Mesendoderm (in vitro differentiated cells): ENCODE data around the gene SPTBN5.

ENCODE experiments used
- DNase-seq: peaks from one replicate; pipeline ENCODE4 v3.0.0; 2013
- H2AK5ac ChIP-seq: 2 replicates; pipeline ENCODE4 v1.6.1; 2013; ENCODE audit warnings: low read length, inconsistent platforms
- H2BK120ac ChIP-seq: 2 replicates; pipeline ENCODE4 v1.6.1; 2013; ENCODE audit warnings: low read depth, mild to moderate bottlenecking, low read length, moderate library complexity, mixed read lengths
- H2BK15ac ChIP-seq: replicated peaks from 2 replicates; pipeline ENCODE4 v1.6.1; 2013; ENCODE audit warnings: low read depth, mild to moderate bottlenecking, moderate library complexity
- H2BK5ac ChIP-seq: 2 replicates; pipeline ENCODE4 v1.6.1; 2013; ENCODE audit warnings: low read length, inconsistent platforms
- H3K18ac ChIP-seq: 2 replicates; pipeline ENCODE4 v1.6.1; 2013; ENCODE audit warnings: mild to moderate bottlenecking, low read length, mixed read lengths
- H3K23ac ChIP-seq: one replicate; pipeline ENCODE4 v1.6.1; 2013; ENCODE audit warnings: low read length
- H3K27ac ChIP-seq: 2 replicates; pipeline ENCODE4 v1.5.1; 2013; ENCODE audit warnings: low read depth, mild to moderate bottlenecking, inconsistent platforms, low read length, moderate library complexity
- H3K27me3 ChIP-seq: 2 replicates; pipeline ENCODE4 v1.6.1; 2013; ENCODE audit warnings: low read length, control low read depth, mild to moderate bottlenecking, inconsistent platforms; ENCODE audit not compliant: insufficient read depth, poor library complexity
- H3K36me3 ChIP-seq: 2 replicates; pipeline ENCODE4 v1.6.1; 2013; ENCODE audit warnings: low read length, inconsistent platforms; ENCODE audit not compliant: control insufficient read depth, insufficient read depth
- H3K4ac ChIP-seq: one replicate; pipeline ENCODE4 v1.6.1; 2013; ENCODE audit warnings: low read depth, mild to moderate bottlenecking, low read length, moderate library complexity
- H3K4me1 ChIP-seq: 2 replicates; pipeline ENCODE4 v1.6.1; 2013; ENCODE audit warnings: low read depth, low read length, inconsistent platforms; ENCODE audit not compliant: control insufficient read depth
- H3K4me2 ChIP-seq: 2 replicates; pipeline ENCODE4 v1.6.1; 2013; ENCODE audit warnings: low read length
- H3K4me3 ChIP-seq: 2 replicates; pipeline ENCODE4 v1.5.1; 2013; ENCODE audit warnings: mild to moderate bottlenecking, low read length
- H3K56ac ChIP-seq: one replicate; pipeline ENCODE4 v1.6.1; 2013; ENCODE audit warnings: low read length
- H3K79me1 ChIP-seq: 2 replicates; pipeline ENCODE4 v1.6.1; 2013; ENCODE audit warnings: low read length, inconsistent platforms
- H3K79me2 ChIP-seq: 2 replicates; pipeline ENCODE4 v1.6.1; 2013; ENCODE audit warnings: mild to moderate bottlenecking, low read length; ENCODE audit not compliant: control insufficient read depth, insufficient read depth
- H3K9ac ChIP-seq: 2 replicates; pipeline ENCODE4 v1.6.1; 2013; ENCODE audit warnings: low read length, inconsistent platforms
- H4K5ac ChIP-seq: one replicate; pipeline ENCODE4 v1.6.1; 2013; ENCODE audit warnings: low read length
- H4K8ac ChIP-seq: one replicate; pipeline ENCODE4 v1.6.1; 2013; ENCODE audit warnings: low read depth, mild to moderate bottlenecking, control low read depth, low read length, moderate library complexity
- WGBS: extraction: QIAGEN DNeasy Blood & Tissue Kit; methylation state at CpG from one replicate; pipeline ENCODE4 v1.1.7; 2013; ENCODE audit warnings: low lambda C conversion rate, missing lambda C conversion rate; ENCODE audit not compliant: insufficient coverage; ENCODE audit errors: extremely low coverage; 5-methylcytosine and 5-hydroxymethylcytosine counted together

Gene SPTBN5

DNA sequence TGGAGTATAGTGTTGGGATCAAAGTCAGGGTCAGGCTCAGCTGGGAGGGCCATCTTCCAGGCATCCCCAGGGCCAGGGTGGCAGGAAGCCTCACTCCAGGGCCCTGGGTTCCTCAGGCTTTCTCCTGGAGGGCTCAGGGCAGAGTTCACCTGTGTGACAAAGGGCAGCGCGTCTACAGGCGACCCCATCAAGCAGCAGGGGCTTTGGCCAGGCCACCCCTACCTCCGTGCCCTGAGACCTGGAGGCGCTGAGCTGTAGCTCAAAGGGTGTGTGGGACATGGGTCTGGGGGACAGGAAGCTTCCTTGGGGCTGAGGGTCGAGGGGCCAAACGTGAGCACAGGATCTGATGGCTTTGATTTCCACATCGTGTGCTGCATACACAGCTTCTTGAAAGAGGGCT, 12.8 kb downstream of the SPTBN5 start:
- H3K4me2 ChIP-seq, result no peak overlapping the region
- H3K4me3 ChIP-seq, result no peak overlapping the region
- H4K5ac ChIP-seq, result no peak overlapping the region
- WGBS, result no CpG with 5 or more reads among the region's 8 CpGs
- no peaks in the 10 kb centered on the region for H3K79me1 ChIP-seq
- H3K18ac ChIP-seq, result no peak overlapping the region
- H3K9ac ChIP-seq, result no peak overlapping the region
- H2AK5ac ChIP-seq, result no peak overlapping the region
- no peaks in the 10 kb centered on the region for H3K4me1 ChIP-seq
- no peak overlapping the region for H2BK120ac ChIP-seq
- no peak overlapping the region for H3K27ac ChIP-seq
- DNase-seq, result no peak
- H4K8ac ChIP-seq, result no peak overlapping the region
- no peaks in the 10 kb centered on the region for H3K36me3 ChIP-seq
- no peaks in the 10 kb centered on the region for H3K79me2 ChIP-seq
- peaks cover 6% of the 10 kb centered on the region for H3K27me3 ChIP-seq
- no peak overlapping the region for H3K56ac ChIP-seq
- H2BK15ac ChIP-seq, result no peak overlapping the region
- H3K4ac ChIP-seq, result no peak overlapping the region
- H3K23ac ChIP-seq, result no peak overlapping the region
- no peak overlapping the region for H2BK5ac ChIP-seq

DNA sequence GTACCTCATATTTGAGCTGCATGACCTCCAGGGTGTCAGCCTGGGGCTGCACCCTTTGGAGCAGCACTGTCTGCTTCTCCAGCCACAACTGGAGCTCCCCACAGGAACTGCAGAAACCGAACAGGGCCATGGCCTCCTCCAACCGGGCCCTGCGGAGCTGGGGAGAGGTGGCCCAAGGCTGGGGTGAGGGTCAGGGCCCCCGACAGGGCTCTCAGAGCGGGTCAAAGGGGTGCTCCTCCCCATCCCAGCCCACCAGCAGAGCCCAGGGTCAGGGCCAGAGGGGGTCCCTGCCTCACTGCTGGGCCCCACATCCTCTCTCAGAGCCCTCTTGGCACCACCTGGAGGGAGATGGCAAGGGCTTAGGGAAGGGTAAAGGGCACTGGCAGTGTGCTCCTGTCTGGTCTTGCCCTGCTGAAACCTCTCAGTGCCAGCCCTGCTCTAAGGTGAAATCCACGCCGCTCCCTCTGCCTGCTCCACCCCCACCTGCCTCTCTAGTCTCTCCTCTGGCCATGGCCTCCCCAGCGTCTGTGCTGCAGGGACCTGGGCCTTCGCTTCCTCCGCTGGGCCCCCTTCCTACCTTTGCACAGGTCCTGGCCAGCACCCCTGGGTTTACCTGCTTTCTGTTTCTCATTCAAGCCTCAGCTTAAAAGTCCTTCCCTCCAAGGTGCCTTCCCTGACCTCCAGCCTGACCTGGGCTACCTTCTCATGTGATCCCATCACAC, 13.5 kb downstream of the SPTBN5 start:
- Histone ChIP-seq H3K4me3 (no peak overlapping the region), H4K8ac (no peak overlapping the region), H3K79me2 (no peaks in the 10 kb centered on the region), H4K5ac (no peak overlapping the region), H2BK120ac (no peak overlapping the region), H3K18ac (no peak overlapping the region), H2BK15ac (no peak overlapping the region), H3K27ac (no peak overlapping the region), H3K4me1 (no peaks in the 10 kb centered on the region), H2BK5ac (no peak overlapping the region), H3K36me3 (no peaks in the 10 kb centered on the region), H3K56ac (no peak overlapping the region), H3K23ac (no peak overlapping the region), H3K9ac (no peak overlapping the region), H3K4me2 (no peak overlapping the region), H3K4ac (no peak overlapping the region), H3K27me3 (peaks cover 6% of the 10 kb centered on the region), H2AK5ac (no peak overlapping the region), H3K79me1 (no peaks in the 10 kb centered on the region)
- WGBS, result no CpG with 5 or more reads among the region's 10 CpGs
- no peak for DNase-seq

DNA sequence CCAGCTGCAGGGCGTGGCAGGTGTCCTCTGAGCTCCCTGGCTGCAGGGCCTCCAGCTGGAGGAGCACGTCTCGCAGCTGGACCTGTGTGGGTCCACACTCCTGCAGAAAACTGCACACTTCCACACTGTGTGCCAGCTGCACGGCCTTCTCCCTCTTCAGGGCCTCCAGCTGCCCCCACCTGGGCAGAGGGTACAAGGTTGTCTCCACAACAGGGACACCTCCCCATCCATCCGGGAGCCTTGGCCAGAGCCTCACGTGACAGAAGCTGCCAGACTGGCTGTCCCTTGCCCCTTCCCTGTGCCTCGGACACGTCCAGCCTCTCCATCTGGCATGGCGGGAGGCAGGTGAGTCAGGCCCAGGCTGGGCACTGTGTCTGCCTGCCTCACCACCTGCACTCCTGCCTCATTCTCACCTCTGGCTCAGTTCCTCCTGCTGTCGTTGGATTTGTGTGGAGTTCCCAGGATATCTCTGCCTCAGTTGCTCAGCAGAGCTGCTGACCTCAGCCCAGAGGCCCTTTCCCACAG, 14.5 kb downstream of the SPTBN5 start:
- H3K4me3 ChIP-seq, result no peak overlapping the region
- H2BK5ac ChIP-seq, result no peak overlapping the region
- H3K18ac ChIP-seq, result no peak overlapping the region
- H3K4me2 ChIP-seq, result no peak overlapping the region
- H3K79me2 ChIP-seq, result no peaks in the 10 kb centered on the region
- no peak overlapping the region for H2BK120ac ChIP-seq
- no peaks in the 10 kb centered on the region for H3K36me3 ChIP-seq
- no peak overlapping the region for H3K27ac ChIP-seq
- no peak overlapping the region for H4K5ac ChIP-seq
- H2AK5ac ChIP-seq, result no peak overlapping the region
- H3K4ac ChIP-seq, result no peak overlapping the region
- no peak overlapping the region for H3K56ac ChIP-seq
- WGBS, result no CpG with 5 or more reads among the region's 10 CpGs
- H3K27me3 ChIP-seq, result peaks cover 6% of the 10 kb centered on the region
- no peak overlapping the region for H2BK15ac ChIP-seq
- H3K79me1 ChIP-seq, result no peaks in the 10 kb centered on the region
- H3K23ac ChIP-seq, result no peak overlapping the region
- H3K9ac ChIP-seq, result no peak overlapping the region
- H4K8ac ChIP-seq, result no peak overlapping the region
- DNase-seq, result no peak
- no peaks in the 10 kb centered on the region for H3K4me1 ChIP-seq

DNA sequence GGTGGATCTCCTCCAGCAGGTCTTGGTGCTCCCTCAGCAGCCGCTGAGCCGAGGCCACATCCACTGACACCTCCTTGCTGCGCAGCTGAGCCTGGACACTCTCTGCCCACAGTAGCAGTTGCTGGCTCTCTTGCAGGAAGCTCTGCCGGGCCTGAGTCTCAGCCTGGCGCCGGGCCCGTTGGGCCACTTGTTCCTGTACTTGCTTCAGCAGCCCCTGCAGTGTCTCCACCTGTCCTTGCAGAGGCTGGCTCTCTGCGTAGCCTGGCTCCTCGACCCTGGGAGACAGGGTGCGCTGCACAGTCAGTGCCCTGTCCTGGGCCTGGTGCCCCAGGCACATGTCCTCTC, 15.5 kb downstream of the SPTBN5 start:
- no peak overlapping the region for H3K4me3 ChIP-seq
- no peak for DNase-seq

DNA sequence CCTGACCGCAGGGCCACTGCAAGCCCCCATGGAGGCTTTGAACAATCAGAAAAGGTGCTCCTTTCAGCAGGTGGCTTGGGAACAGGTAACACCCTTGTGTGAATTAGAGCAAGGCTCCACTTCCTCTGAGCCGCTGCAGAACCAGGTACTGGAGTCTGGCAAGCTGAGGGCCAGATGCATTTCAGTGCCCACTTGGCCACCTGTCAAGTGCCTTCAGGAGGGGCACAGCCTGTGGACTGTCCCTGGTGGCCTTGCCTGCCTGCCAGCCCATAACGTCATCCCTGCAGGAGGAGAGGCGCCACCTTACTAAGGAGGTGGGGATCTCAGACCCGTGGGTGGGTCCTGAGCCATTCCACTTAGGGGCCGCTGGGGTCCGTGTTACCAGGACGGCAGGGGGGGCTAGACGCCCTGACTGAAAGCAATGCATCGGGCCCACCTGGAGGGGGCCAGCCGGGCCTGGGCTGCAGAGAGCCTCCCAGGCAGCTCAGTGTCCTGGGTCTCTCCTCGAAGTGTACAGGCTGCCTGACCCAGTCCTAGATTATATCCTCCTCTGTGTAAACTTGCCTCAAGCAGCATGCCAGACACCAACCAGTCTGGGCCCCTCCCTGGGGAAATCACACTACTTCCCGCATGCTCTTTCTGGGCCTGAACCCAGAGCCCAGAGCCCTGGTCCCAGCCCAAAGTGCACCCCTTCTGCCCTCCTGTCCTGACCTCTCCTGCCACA, 16.1 kb downstream of the SPTBN5 start:
- H2BK5ac ChIP-seq, result no peak overlapping the region
- no peak for DNase-seq
- WGBS, result no CpG with 5 or more reads among the region's 13 CpGs
- H3K23ac ChIP-seq, result peak overlapping the region; percentile 89
- no peak overlapping the region for H3K56ac ChIP-seq
- no peaks in the 10 kb centered on the region for H3K4me1 ChIP-seq
- H3K79me2 ChIP-seq, result no peaks in the 10 kb centered on the region
- no peak overlapping the region for H4K8ac ChIP-seq
- H4K5ac ChIP-seq, result no peak overlapping the region
- no peaks in the 10 kb centered on the region for H3K79me1 ChIP-seq
- H3K9ac ChIP-seq, result no peak overlapping the region
- H3K4me2 ChIP-seq, result no peak overlapping the region
- H3K36me3 ChIP-seq, result no peaks in the 10 kb centered on the region
- H3K4ac ChIP-seq, result no peak overlapping the region
- H3K27ac ChIP-seq, result no peak overlapping the region
- H2BK15ac ChIP-seq, result no peak overlapping the region
- no peak overlapping the region for H3K4me3 ChIP-seq
- no peak overlapping the region for H2AK5ac ChIP-seq
- H3K18ac ChIP-seq, result no peak overlapping the region
- no peak overlapping the region for H2BK120ac ChIP-seq
- H3K27me3 ChIP-seq, result peaks cover 5% of the 10 kb centered on the region

More for the DNA sequence above, 15.5 kb downstream of the SPTBN5 start:
- H3K18ac ChIP-seq, result no peak overlapping the region
- no peak overlapping the region for H3K4me2 ChIP-seq
- no peak overlapping the region for H2BK120ac ChIP-seq
- no peak overlapping the region for H4K5ac ChIP-seq
- H3K56ac ChIP-seq, result no peak overlapping the region
- H2BK5ac ChIP-seq, result no peak overlapping the region
- H3K4ac ChIP-seq, result no peak overlapping the region
- H2BK15ac ChIP-seq, result no peak overlapping the region
- no peak overlapping the region for H4K8ac ChIP-seq
- no peak overlapping the region for H2AK5ac ChIP-seq
- no peak overlapping the region for H3K9ac ChIP-seq
- no peaks in the 10 kb centered on the region for H3K36me3 ChIP-seq
- peaks cover 6% of the 10 kb centered on the region for H3K27me3 ChIP-seq
- peak overlapping the region; percentile 89 for H3K23ac ChIP-seq
- H3K4me1 ChIP-seq, result no peaks in the 10 kb centered on the region
- H3K79me1 ChIP-seq, result no peaks in the 10 kb centered on the region
- no peaks in the 10 kb centered on the region for H3K79me2 ChIP-seq
- no peak overlapping the region for H3K27ac ChIP-seq
- WGBS, result no CpG with 5 or more reads among the region's 10 CpGs
